Gastrocnemius medialis (tissue), 4 donors: ENCODE measurements around the gene MAN2C1. TPM values are rescaled to one million over a fixed set of nuclear protein-coding genes. Genes with fewer than 3 reads are reported as not detected.

ENCODE experiments used
- ATAC-seq, 2 donors: fragments of 150-250 bp; one replicate each; pipeline ENCODE4 v1.9.1; 2016
- DNase-seq, 2 donors: peaks; one replicate each; pipeline ENCODE4 v3.0.0-alpha.2; 2019
- H3K27ac ChIP-seq, 4 donors: fragments of 200-600 bp; sonication (generic); 1 replicate in 1 of 4; 2 replicates in 3 of 4; pipeline ENCODE4 v1.5.1; 2016 to 2018; ENCODE audit warnings: mild to moderate bottlenecking in 2 of 4, moderate library complexity in 1 of 4
- H3K27me3 ChIP-seq, 3 donors: fragments of 200-600 bp; sonication (generic) in 2 of 3; 1 replicate in 1 of 3; 2 replicates in 2 of 3; pipeline versions ENCODE4 v1.5.1 to v1.6.0; 2016 to 2019; ENCODE audit warnings: mild to moderate bottlenecking in 1 of 3, moderate library complexity in 1 of 3
- H3K36me3 ChIP-seq, 2 donors: fragments of 200-600 bp; sonication (generic) in 1 of 2; one replicate each; pipeline ENCODE4 v1.5.1; 2017 to 2018
- H3K4me1 ChIP-seq, 2 donors: fragments of 200-600 bp; sonication (generic) in 1 of 2; one replicate each; pipeline ENCODE4 v1.5.1; 2016 to 2017; ENCODE audit warnings: mild to moderate bottlenecking in 2 of 2
- H3K4me3 ChIP-seq, 4 donors: fragments of 200-600 bp; sonication (generic) in 3 of 4; 1 replicate in 1 of 4; 2 replicates in 3 of 4; pipeline ENCODE4 v1.5.1; 2016 to 2019; ENCODE audit warnings: mild to moderate bottlenecking in 2 of 4
- H3K9me3 ChIP-seq, 3 donors: fragments of 200-600 bp; sonication (generic) in 2 of 3; 1 replicate in 1 of 3; 2 replicates in 2 of 3; pipeline ENCODE4 v1.5.1; 2016 to 2019
- CTCF ChIP-seq, 5 experiments: fragments of 450-650 bp in 3 of 5; fragments of 200-600 bp in 2 of 5; sonication (generic) in 2 of 5; IDR thresholded peaks in 4 of 5; conservative IDR thresholded peaks in 1 of 5; 1 replicate in 4 of 5; 2 replicates in 1 of 5; pipeline ENCODE4 v1.5.1; 2016 to 2019; ENCODE audit warnings: antibody characterized with exemption in 5 of 5, mild to moderate bottlenecking in 3 of 5, moderate library complexity in 3 of 5
- POLR2A ChIP-seq, 2 donors: fragments of 450-650 bp; IDR thresholded peaks; one replicate each; pipeline ENCODE4 v1.6.1; 2017; ENCODE audit warnings: antibody characterized with exemption in 2 of 2, mild to moderate bottlenecking in 2 of 2, moderate library complexity in 2 of 2
- in situ Hi-C, 4 donors: fragments of 200-750 bp; cut with MboI; loops; one replicate each; pipeline versions ENCODE4 v1.15.0 to v1.8.0; 2017; ENCODE audit warnings: low sequenced_read_pairs in 4 of 4
- intact Hi-C: fragments of 100-400 bp; cut with DNase I; formaldehyde crosslinking; loops from one replicate; pipeline ENCODE4 v1.15.1; 2023; ENCODE audit warnings: low total_unique reads
- total RNA-seq, 4 donors: library from RNA; depleted of rRNA; stranded (reverse); fragments of >200 nt; gene quantifications; one replicate each; pipeline versions ENCODE4 v1.1.0 to v1.2.3, GENCODE V29; 2016

The MAN2C1 gene
- total RNA-seq, 4 donors from 2014 or later, result 38.9 to 116 (median 62.8) TPM

GRCh38 chr15:75368689-75369239 lies 357 bp upstream of the MAN2C1 start:
- in situ Hi-C loops (loop anchor here in 2 of 4 donors (25.0 kb wide), 1 partner anchor 269 kb away; the partner anchor contains the start of genes IMP3 (in 2 of the 2), SNUPN (in 2 of the 2) and SNX33 (in 2 of the 2)), intact Hi-C loops (loop anchor here (1.0 to 5.0 kb wide), 5 partner anchors 32 to 434 kb away; partner anchors contain the start of genes COMMD4, IMP3 and SNUPN)
- H3K36me3 ChIP-seq, result peaks cover 0 to 55% of the 10 kb centered on the region in 2 donors
- no peak for DNase-seq
- TF ChIP-seq CTCF (IDR thresholded peaks at IDR 0.05 in 4 of 5, conservative IDR thresholded peaks at IDR 0.05 in 1 of 5) (no peak), POLR2A (IDR thresholded peaks at IDR 0.05) (no peak)
- no peaks in the 10 kb centered on the region for H3K27me3 ChIP-seq
- H3K4me1 ChIP-seq, result peaks cover 18 to 19% of the 10 kb centered on the region in 2 donors
- H3K9me3 ChIP-seq, result no peaks in the 10 kb centered on the region
- peak overlapping the region; percentile 87 to 99 (median 96) for H3K4me3 ChIP-seq
- peak overlapping the region; percentile 96 to 100 (median 98) for H3K27ac ChIP-seq
- ATAC-seq, result peak; percentile 4 to 9

- in situ Hi-C loops, result loop anchor here in 2 of 4 donors (25.0 kb wide), 1 partner anchor 270 kb away; the partner anchor contains the start of genes IMP3 (in 2 of the 2), SNUPN (in 2 of the 2) and SNX33 (in 2 of the 2)
- no peaks in the 10 kb centered on the region for H3K27me3 ChIP-seq
- H3K27ac ChIP-seq, result peak overlapping the region; percentile 96 to 100 (median 98)
- H3K4me3 ChIP-seq, result peak overlapping the region; percentile 87 to 99 (median 96)
- intact Hi-C loops, result loop anchor here (5.0 kb wide), 1 partner anchor 435 kb away; no protein-coding TSS in a partner anchor
- DNase-seq (no peak), ATAC-seq (peak; percentile 0 to 1)
- H3K9me3 ChIP-seq, result no peaks in the 10 kb centered on the region
- H3K4me1 ChIP-seq, result peaks cover 18 to 19% of the 10 kb centered on the region in 2 donors
- H3K36me3 ChIP-seq, result peaks cover 0 to 65% of the 10 kb centered on the region in 2 donors
- TF ChIP-seq CTCF (IDR thresholded peaks at IDR 0.05 in 4 of 5, conservative IDR thresholded peaks at IDR 0.05 in 1 of 5), result peak in 2 of 5 experiments; percentile 35 to 67
- no peak for TF ChIP-seq POLR2A (IDR thresholded peaks at IDR 0.05)
Measured at GRCh38 chr15:75367406-75367912, 948 bp downstream of the MAN2C1 start.

- intact Hi-C loops, result loop anchor here (5.0 kb wide), 1 partner anchor 435 kb away; no protein-coding TSS in a partner anchor
- H3K4me3 ChIP-seq, result peak overlapping the region in 1 of 4 donors; percentile 98
- TF ChIP-seq CTCF (IDR thresholded peaks at IDR 0.05 in 4 of 5, conservative IDR thresholded peaks at IDR 0.05 in 1 of 5) (no peak), POLR2A (IDR thresholded peaks at IDR 0.05) (no peak)
- DNase-seq, result no peak
- peak overlapping the region; percentile 96 to 100 (median 98) for H3K27ac ChIP-seq
- H3K4me1 ChIP-seq, result peaks cover 18 to 19% of the 10 kb centered on the region in 2 donors
- in situ Hi-C loops, result loop anchor here in 2 of 4 donors (25.0 kb wide), 1 partner anchor 270 kb away; the partner anchor contains the start of genes IMP3 (in 2 of the 2), SNUPN (in 2 of the 2) and SNX33 (in 2 of the 2)
- H3K27me3 ChIP-seq, result no peaks in the 10 kb centered on the region
- peaks cover 0 to 65% of the 10 kb centered on the region in 2 donors for H3K36me3 ChIP-seq
- no peaks in the 10 kb centered on the region for H3K9me3 ChIP-seq
- ATAC-seq, result no peak
Measured at GRCh38 chr15:75367006-75367405, 1.4 kb downstream of the MAN2C1 start.

- H3K4me1 ChIP-seq, result peaks cover 18 to 19% of the 10 kb centered on the region in 2 donors
- no peak overlapping the region for H3K27ac ChIP-seq
- H3K27me3 ChIP-seq, result no peaks in the 10 kb centered on the region
- TF ChIP-seq CTCF (IDR thresholded peaks at IDR 0.05 in 4 of 5, conservative IDR thresholded peaks at IDR 0.05 in 1 of 5) (no peak), POLR2A (IDR thresholded peaks at IDR 0.05) (no peak)
- H3K4me3 ChIP-seq, result no peak overlapping the region
- in situ Hi-C loops, result loop anchor here in 2 of 4 donors (25.0 kb wide), 1 partner anchor 271 kb away; the partner anchor contains the start of genes IMP3 (in 2 of the 2), SNUPN (in 2 of the 2) and SNX33 (in 2 of the 2)
- no peaks in the 10 kb centered on the region for H3K9me3 ChIP-seq
- intact Hi-C loops, result loop anchor here (5.0 kb wide), 1 partner anchor 436 kb away; no protein-coding TSS in a partner anchor
- peaks cover 0 to 65% of the 10 kb centered on the region in 2 donors for H3K36me3 ChIP-seq
- ATAC-seq (no peak), DNase-seq (no peak)
Measured at GRCh38 chr15:75366163-75366562, 2.2 kb downstream of the MAN2C1 start.
